BJ (cell line): ENCODE results near the gene AQP7. TPM values are rescaled to one million over a fixed set of nuclear protein-coding genes. Genes with fewer than 3 reads are reported as not detected.
"Not testable (repeated sequence)": the region's sequence is repeated elsewhere in the genome, so short reads cannot be mapped to it uniquely, and the experiment has no call there.

ENCODE experiments used
- CTCF ChIA-PET: fragments of 350-600 bp; formaldehyde crosslinking; extraction: SDS; loops from one replicate; lab custom pipeline; 2021; ENCODE audit warnings: antibody characterized with exemption, inconsistent platforms; lab: Yijun Ruan, JAX
- POLR2A ChIA-PET: fragments of 300-600 bp; sonication (Branson Sonifier 250); formaldehyde crosslinking; extraction: SDS; loops from one replicate; lab custom pipeline; 2021; ENCODE audit warnings: antibody characterized with exemption; lab: Charles Lee
- DNase-seq: peaks from one replicate; pipeline ENCODE4 v3.0.0-alpha.2; 2011; ENCODE audit warnings: low read depth
- H3K27me3 ChIP-seq: 2 replicates; pipeline ENCODE4 v1.6.0; 2011; ENCODE audit warnings: low read length; ENCODE audit not compliant: control insufficient read depth, insufficient read depth
- H3K36me3 ChIP-seq: 2 replicates; pipeline ENCODE4 v1.5.1; 2011; ENCODE audit warnings: low read length; ENCODE audit not compliant: control insufficient read depth, insufficient read depth
- H3K4me3 ChIP-seq: 2 replicates; pipeline ENCODE4 v1.5.1; 2011; ENCODE audit warnings: low read depth, mild to moderate bottlenecking, control low read depth, low read length
- CTCF ChIP-seq: IDR thresholded peaks from 2 replicates; pipeline ENCODE4 v1.5.1; 2011; ENCODE audit warnings: low read depth, mild to moderate bottlenecking, control low read depth, inconsistent platforms, low read length, moderate library complexity; ENCODE audit not compliant: insufficient read depth
- polyA minus RNA-seq: library from RNA; depleted of rRNA, polyadenylated mRNA; stranded (reverse); fragments of >200 nt; gene quantifications from 2 replicates; pipeline ENCODE4 v1.2.3, GENCODE V29; 2011; rRNA and poly(A)+ RNA removed
- polyA plus RNA-seq: library from polyadenylated mRNA; depleted of rRNA; stranded (reverse); fragments of >200 nt; gene quantifications from 2 replicates; pipeline ENCODE4 v1.2.3, GENCODE V29; 2011; rRNA removed

Gene AQP7
- polyA plus RNA-seq: not detected in 2 replicates
- not detected in 2 replicates for polyA minus RNA-seq

DNA sequence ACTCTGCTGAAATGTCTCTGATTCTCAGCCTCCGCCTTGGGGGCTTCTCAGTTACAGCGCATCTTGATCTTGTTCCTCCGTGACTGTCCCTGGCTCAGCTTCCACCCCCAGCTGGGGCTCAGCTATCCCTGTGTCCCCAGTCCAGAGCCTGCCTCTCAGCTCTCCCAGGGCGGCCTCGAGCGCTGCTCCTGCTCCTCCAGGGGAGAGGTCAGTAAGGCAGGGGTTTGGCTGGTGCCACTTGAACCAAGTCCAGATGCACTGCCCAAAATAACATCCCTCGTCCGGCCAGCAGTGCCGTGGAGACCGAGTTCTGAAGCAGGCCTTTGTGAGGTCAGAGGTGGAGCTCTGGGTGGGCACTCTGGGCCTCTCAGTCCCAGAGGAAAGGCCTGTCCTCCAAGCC, at the start of gene AQP7:
Gene AQP7 (minus strand): TSS at position 198 of the 400 bp plus-strand sequence. CDS start 1,306 bp downstream, outside the sequence.
- DNase-seq, H3K27me3 ChIP-seq, H3K4me3 ChIP-seq, H3K36me3 ChIP-seq, POLR2A ChIA-PET: not testable (repeated sequence)
- CTCF ChIA-PET: interaction anchor here (0.9 to 5.0 kb wide), 9 partner anchors 7 to 121 kb away, joined by 3 to 42 read pairs (median 6); partner anchors contain the start of genes ANKRD18B and NOL6

GRCh38 chr9:33450621-33451146, 48.3 kb upstream of the AQP7 start:
- POLR2A ChIA-PET: no interaction called here
- no peaks in the 10 kb centered on the region for H3K36me3 ChIP-seq
- H3K27me3 ChIP-seq: peaks cover 4% of the 10 kb centered on the region; the same call in 1 of the 2 replicates
- no peak overlapping the region for H3K4me3 ChIP-seq
- CTCF ChIA-PET: interaction anchor here (3.6 to 6.4 kb wide), 5 partner anchors 10 to 77 kb away, joined by 12 to 70 read pairs (median 39); no protein-coding TSS in a partner anchor
- TF ChIP-seq CTCF: no peak
- DNase-seq: no peak

DNA sequence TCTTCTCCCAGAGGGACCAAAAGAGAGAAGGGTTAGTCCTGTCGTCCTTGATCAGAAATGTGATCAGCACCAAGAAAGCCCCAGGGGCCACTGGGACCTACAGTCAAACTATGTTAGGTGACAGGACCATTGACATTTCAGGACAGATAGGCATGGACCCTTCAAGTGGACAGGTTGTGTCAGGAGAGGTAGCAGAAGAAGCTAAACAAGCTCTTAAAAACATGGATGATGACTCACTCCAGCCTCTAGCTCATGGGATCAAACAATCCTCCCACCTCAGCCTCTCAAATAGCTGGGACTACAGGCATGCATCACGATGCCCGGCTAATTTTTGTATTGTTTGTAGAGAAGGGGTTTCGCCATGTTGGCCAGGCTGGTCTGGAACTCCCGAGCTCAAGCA, 47.3 kb upstream of the AQP7 start:
- ChIA-PET CTCF (interaction anchor here (1.3 to 6.4 kb wide), 4 partner anchors 9 to 76 kb away, joined by 4 to 57 read pairs (median 28); no protein-coding TSS in a partner anchor), POLR2A (no interaction called here)
- Histone ChIP-seq H3K4me3 (no peak overlapping the region), H3K27me3 (peaks cover 4% of the 10 kb centered on the region; the same call in 1 of the 2 replicates), H3K36me3 (no peaks in the 10 kb centered on the region)
- no peak for TF ChIP-seq CTCF
- no peak for DNase-seq

DNA sequence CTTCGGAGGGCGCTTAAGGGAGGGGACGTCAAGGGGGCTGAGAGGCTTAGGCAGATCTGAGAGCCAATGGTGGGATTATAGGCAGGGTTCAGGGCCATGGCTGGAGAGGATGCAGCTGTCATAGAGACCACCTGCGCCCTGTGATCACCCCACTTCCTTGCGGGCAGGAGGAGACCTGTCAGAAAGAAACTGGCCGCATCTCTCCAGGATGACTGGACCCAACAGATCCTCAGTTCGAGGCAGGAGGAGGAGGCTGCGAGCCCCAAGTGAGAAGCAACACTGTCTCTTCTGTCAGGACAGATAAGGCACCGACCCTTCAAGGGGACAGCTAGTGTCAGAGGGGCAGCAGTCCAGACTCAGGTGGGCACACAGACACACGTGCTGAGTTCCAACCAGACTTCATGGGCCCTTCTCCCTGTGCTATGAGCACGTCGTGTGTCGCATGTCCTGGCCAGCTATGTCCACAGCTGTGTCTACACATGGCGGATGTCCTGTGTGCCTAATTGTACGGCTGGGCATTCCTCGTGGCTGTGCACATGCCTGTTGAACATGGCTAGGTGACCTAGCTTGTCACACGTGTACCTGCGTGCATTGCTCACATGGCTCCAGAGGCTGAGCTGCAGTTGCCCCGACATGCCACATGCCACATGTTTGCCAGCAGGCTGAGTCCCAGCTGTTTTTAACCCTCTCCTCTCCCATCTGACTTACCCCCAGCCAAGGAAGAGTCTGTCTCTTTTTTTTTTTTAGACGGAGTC, 45.6 kb upstream of the AQP7 start:
- TF ChIP-seq CTCF: no peak

DNA sequence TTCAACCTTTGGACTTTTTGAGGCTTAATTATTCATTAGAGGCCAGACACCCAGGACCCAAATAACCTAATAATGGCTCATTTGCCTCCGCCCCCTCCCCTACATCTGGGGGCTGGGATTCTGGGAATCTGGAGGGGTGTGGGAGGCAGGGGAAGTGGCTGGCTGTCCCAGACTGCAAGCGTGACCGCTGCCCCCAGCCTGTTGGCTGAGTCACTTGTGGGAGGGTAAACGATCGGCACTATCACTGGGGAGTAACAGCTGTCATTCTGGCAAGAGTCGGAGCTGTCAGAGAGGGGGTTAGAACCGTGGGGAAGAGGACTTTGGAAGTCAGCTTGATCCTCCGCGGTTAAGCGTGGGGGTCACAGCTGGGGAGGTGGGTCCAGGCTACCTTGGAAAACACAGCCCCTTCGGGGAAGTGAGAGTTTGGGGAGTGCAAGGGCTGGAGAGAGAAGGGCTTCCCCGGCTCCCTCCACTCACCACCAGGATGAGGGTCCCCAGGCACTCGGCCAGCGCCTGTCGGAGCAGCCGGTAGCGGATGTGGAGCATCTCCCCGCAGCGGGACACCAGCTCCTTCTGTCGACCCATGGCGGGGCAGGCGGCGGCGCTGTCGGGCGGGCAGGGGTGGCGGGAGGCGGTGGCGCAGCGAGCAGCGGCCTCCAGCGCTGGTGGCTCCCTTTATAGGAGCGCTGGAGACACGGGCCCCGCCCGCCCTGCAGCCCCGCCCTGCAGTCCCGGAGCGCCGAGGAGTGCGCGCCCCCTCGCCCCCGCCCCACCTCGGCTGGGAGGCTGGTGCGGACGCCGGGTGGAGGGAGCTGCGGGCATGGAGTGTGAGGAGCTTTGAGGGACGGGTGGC, 44.8 kb upstream of the AQP7 start, which contains the start of gene AQP3:
Gene AQP3 (minus strand): TSS at position 648 of the 853 bp plus-strand sequence. CDS start 63 bp downstream, at position 585.
- CTCF ChIA-PET: interaction anchor here (0.6 to 3.3 kb wide), 6 partner anchors 19 to 161 kb away, joined by 3 to 16 read pairs (median 6); no protein-coding TSS in a partner anchor
- no peak for DNase-seq
- POLR2A ChIA-PET: interaction anchor here (0.6 kb wide), 2 partner anchors 42 to 1000 kb away, joined by 4 read pairs; no protein-coding TSS in a partner anchor
- H3K27me3 ChIP-seq: peaks cover 4% of the 10 kb centered on the region; the same call in 1 of the 2 replicates
- TF ChIP-seq CTCF: no peak
- H3K36me3 ChIP-seq: no peaks in the 10 kb centered on the region
- H3K4me3 ChIP-seq: peak within 1 kb of the TSS; percentile 30

More for the DNA sequence above, 45.6 kb upstream of the AQP7 start:
- CTCF ChIA-PET: interaction anchor here (0.6 to 6.4 kb wide), 12 partner anchors 12 to 161 kb away, joined by 3 to 39 read pairs (median 4); partner anchors contain the start of gene NOL6
- peak overlapping the region; percentile 30 for H3K4me3 ChIP-seq
- POLR2A ChIA-PET: no interaction called here
- H3K36me3 ChIP-seq: no peaks in the 10 kb centered on the region
- DNase-seq: no peak
- peaks cover 4% of the 10 kb centered on the region; the same call in 1 of the 2 replicates for H3K27me3 ChIP-seq
